Liver (tissue), 3 donors: ENCODE measurements around the gene CHRM2.

Source experiments
- EGR1 ChIP-seq, 2 donors: IDR thresholded peaks; 2 replicates each; pipeline ENCODE4 v1.6.1; 2016 to 2018; ENCODE audit warnings: antibody characterized with exemption in 2 of 2, low read depth in 2 of 2
- HNF4A ChIP-seq, 2 donors: conservative IDR thresholded peaks; 2 replicates each; pipeline ENCODE4 v1.6.1; 2016; ENCODE audit warnings: antibody characterized with exemption in 2 of 2, mild to moderate bottlenecking in 2 of 2
- SP1 ChIP-seq: IDR thresholded peaks from 2 replicates; pipeline ENCODE4 v1.6.1; 2018; ENCODE audit warnings: antibody characterized with exemption, mild to moderate bottlenecking
- TAF1 ChIP-seq: conservative IDR thresholded peaks from 2 replicates; pipeline ENCODE4 v1.6.1; 2016; ENCODE audit warnings: antibody characterized with exemption, mild to moderate bottlenecking
- YY1 ChIP-seq: IDR thresholded peaks from 2 replicates; pipeline ENCODE4 v1.6.1; 2016; ENCODE audit warnings: antibody characterized with exemption, mild to moderate bottlenecking
- TF ChIP-seq, protein P1 (sequence below): fragments of 150-350 bp; IDR thresholded peaks from 2 replicates; pipeline ENCODE4 v1.5.1; 2017; ENCODE audit warnings: improper control_type of control experiment, low read depth, low read length; ENCODE audit not compliant: missing input control
- TF ChIP-seq, protein P2 (sequence below): IDR thresholded peaks from 2 replicates; pipeline ENCODE4 v1.6.1; 2016; ENCODE audit warnings: antibody characterized with exemption
- TF ChIP-seq, protein P3 (sequence below): IDR thresholded peaks from 2 replicates; pipeline ENCODE4 v1.6.1; 2016; ENCODE audit warnings: antibody characterized with exemption, mild to moderate bottlenecking
- TF ChIP-seq, protein P4 (sequence below): IDR thresholded peaks from 2 replicates; pipeline ENCODE4 v1.6.1; 2016; ENCODE audit warnings: antibody characterized with exemption
- donor health status: healthy.
- donor health status: healthy.

DNA sequence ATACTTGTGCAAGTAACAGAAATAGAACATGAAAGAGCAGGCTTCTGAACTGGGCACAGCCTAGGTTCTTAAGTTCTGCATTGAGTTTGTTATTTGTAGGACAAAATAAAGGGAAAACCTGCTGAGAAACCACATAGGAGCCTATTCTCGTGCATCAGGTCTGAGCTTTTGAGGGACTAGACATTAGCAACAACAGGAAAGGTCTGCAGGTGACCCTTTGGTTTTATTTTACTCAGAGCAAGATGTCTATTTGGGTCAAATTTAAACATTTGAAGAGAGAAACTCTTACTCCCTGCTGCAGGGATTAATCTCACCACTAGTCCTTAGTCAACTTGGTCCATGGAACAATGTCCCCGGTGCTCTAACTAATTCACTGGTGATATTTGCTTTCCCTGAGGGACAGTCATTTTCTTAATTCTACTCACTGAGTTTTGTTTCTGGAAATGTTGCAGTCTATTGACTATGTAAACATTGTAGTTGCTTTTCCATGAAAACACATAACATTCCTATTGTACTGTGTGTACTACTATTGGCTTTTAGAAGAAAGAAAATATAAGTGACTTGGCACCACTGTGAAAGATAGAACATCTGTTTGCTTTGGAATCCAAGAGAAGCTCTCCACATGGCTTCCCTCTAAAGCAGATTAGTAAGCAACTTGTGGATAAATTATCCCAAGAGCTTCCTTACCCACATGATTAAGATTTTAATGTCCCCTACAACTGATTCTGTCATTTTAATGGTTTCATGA is 108.2 kb downstream of the CHRM2 start:
- TF ChIP-seq, protein P1, sequence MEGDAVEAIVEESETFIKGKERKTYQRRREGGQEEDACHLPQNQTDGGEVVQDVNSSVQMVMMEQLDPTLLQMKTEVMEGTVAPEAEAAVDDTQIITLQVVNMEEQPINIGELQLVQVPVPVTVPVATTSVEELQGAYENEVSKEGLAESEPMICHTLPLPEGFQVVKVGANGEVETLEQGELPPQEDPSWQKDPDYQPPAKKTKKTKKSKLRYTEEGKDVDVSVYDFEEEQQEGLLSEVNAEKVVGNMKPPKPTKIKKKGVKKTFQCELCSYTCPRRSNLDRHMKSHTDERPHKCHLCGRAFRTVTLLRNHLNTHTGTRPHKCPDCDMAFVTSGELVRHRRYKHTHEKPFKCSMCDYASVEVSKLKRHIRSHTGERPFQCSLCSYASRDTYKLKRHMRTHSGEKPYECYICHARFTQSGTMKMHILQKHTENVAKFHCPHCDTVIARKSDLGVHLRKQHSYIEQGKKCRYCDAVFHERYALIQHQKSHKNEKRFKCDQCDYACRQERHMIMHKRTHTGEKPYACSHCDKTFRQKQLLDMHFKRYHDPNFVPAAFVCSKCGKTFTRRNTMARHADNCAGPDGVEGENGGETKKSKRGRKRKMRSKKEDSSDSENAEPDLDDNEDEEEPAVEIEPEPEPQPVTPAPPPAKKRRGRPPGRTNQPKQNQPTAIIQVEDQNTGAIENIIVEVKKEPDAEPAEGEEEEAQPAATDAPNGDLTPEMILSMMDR, result no peak
- TF ChIP-seq TAF1, result no peak
- TF ChIP-seq, protein P2, sequence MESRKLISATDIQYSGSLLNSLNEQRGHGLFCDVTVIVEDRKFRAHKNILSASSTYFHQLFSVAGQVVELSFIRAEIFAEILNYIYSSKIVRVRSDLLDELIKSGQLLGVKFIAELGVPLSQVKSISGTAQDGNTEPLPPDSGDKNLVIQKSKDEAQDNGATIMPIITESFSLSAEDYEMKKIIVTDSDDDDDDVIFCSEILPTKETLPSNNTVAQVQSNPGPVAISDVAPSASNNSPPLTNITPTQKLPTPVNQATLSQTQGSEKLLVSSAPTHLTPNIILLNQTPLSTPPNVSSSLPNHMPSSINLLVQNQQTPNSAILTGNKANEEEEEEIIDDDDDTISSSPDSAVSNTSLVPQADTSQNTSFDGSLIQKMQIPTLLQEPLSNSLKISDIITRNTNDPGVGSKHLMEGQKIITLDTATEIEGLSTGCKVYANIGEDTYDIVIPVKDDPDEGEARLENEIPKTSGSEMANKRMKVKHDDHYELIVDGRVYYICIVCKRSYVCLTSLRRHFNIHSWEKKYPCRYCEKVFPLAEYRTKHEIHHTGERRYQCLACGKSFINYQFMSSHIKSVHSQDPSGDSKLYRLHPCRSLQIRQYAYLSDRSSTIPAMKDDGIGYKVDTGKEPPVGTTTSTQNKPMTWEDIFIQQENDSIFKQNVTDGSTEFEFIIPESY, result no peak
- no peak for TF ChIP-seq SP1
- TF ChIP-seq HNF4A (conservative IDR thresholded peaks at IDR 0.05), result no peak
- TF ChIP-seq, protein P3, sequence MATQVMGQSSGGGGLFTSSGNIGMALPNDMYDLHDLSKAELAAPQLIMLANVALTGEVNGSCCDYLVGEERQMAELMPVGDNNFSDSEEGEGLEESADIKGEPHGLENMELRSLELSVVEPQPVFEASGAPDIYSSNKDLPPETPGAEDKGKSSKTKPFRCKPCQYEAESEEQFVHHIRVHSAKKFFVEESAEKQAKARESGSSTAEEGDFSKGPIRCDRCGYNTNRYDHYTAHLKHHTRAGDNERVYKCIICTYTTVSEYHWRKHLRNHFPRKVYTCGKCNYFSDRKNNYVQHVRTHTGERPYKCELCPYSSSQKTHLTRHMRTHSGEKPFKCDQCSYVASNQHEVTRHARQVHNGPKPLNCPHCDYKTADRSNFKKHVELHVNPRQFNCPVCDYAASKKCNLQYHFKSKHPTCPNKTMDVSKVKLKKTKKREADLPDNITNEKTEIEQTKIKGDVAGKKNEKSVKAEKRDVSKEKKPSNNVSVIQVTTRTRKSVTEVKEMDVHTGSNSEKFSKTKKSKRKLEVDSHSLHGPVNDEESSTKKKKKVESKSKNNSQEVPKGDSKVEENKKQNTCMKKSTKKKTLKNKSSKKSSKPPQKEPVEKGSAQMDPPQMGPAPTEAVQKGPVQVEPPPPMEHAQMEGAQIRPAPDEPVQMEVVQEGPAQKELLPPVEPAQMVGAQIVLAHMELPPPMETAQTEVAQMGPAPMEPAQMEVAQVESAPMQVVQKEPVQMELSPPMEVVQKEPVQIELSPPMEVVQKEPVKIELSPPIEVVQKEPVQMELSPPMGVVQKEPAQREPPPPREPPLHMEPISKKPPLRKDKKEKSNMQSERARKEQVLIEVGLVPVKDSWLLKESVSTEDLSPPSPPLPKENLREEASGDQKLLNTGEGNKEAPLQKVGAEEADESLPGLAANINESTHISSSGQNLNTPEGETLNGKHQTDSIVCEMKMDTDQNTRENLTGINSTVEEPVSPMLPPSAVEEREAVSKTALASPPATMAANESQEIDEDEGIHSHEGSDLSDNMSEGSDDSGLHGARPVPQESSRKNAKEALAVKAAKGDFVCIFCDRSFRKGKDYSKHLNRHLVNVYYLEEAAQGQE, result no peak
- TF ChIP-seq, protein P4, sequence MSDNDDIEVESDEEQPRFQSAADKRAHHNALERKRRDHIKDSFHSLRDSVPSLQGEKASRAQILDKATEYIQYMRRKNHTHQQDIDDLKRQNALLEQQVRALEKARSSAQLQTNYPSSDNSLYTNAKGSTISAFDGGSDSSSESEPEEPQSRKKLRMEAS, result no peak
- no peak for TF ChIP-seq YY1
- no peak for TF ChIP-seq EGR1 (IDR thresholded peaks at IDR 0.05; ENCODE audit: low read depth in 2 of 2)
